Left kidney (tissue), 2 donors: Measurements from ENCODE around the gene NPRL2. TPM values are rescaled to one million over a fixed set of nuclear protein-coding genes. Genes with fewer than 3 reads are reported as not detected.

Experiments
- DNase-seq: peaks from one replicate; pipeline ENCODE4 v3.0.0-alpha.2; 2013
- polyA plus RNA-seq: library from polyadenylated mRNA; unstranded; fragments of 120-200 nt; gene quantifications from one replicate; pipeline ENCODE4 v1.2.1, GENCODE V29; 2013; ENCODE audit not compliant: insufficient read length

Gene NPRL2
- polyA plus RNA-seq, 1 donor: 34.8 TPM

GRCh38 chr3:50352781-50353180 is 2.2 kb upstream of the NPRL2 start:
- no peak for DNase-seq

GRCh38 chr3:50351323-50351697 is 735 bp upstream of the NPRL2 start:
- no peak for DNase-seq

GRCh38 chr3:50350213-50350526 is 405 bp downstream of the NPRL2 start:
- DNase-seq: no peak

GRCh38 chr3:50347187-50347813 is 3.3 kb downstream of the NPRL2 start:
- DNase-seq: no peak

- no peak for DNase-seq
These were observed 4.9 kb downstream of the NPRL2 start, which contains the start of gene ZMYND10 for GRCh38 chr3:50345586-50346234. Gene ZMYND10, minus strand, starts transcription at chr3:50345732. Its CDS starts 153 bp downstream, at chr3:50345579.

- no peak for DNase-seq
These were observed 5.6 kb downstream of the NPRL2 start for GRCh38 chr3:50345008-50345407.

- no peak for DNase-seq
These were observed 7.6 kb downstream of the NPRL2 start for GRCh38 chr3:50342813-50343633.

- DNase-seq: no peak
These were observed 8.5 kb downstream of the NPRL2 start for GRCh38 chr3:50341996-50342650.

- no peak for DNase-seq
These were observed 9.0 kb downstream of the NPRL2 start for GRCh38 chr3:50341537-50341936.

- no peak for DNase-seq
These were observed 9.9 kb downstream of the NPRL2 start, which contains the start of gene RASSF1 for GRCh38 chr3:50340448-50341329. Gene RASSF1, minus strand, starts transcription at chr3:50340836. Its CDS starts 31 bp downstream, at chr3:50340805.

GRCh38 chr3:50340147-50340447 is 10.5 kb downstream of the NPRL2 start:
- DNase-seq: no peak

GRCh38 chr3:50339485-50340146 is 11.0 kb downstream of the NPRL2 start:
- DNase-seq: no peak

GRCh38 chr3:50338965-50339364 is 11.6 kb downstream of the NPRL2 start:
- DNase-seq: no peak

GRCh38 chr3:50337175-50337861 is 13.3 kb downstream of the NPRL2 start:
- DNase-seq: peak; percentile 97

GRCh38 chr3:50336452-50337174 is 14.0 kb downstream of the NPRL2 start:
- DNase-seq: no peak

GRCh38 chr3:50334339-50335075 is 16.1 kb downstream of the NPRL2 start:
- no peak for DNase-seq

- no peak for DNase-seq
These were observed 16.7 kb downstream of the NPRL2 start for GRCh38 chr3:50333744-50334328.

GRCh38 chr3:50331364-50331907 is 19.1 kb downstream of the NPRL2 start:
- no peak for DNase-seq
